HEK293 (cell line): Measurements from ENCODE around the gene MED15.

Source experiments
- CTCF ChIA-PET: fragments of 350-600 bp; formaldehyde crosslinking; extraction: SDS; loops from one replicate; lab custom pipeline; 2021; ENCODE audit warnings: antibody characterized with exemption; lab: Yijun Ruan, JAX
- POLR2A ChIA-PET: fragments of 300-600 bp; formaldehyde crosslinking; extraction: SDS; loops from one replicate; lab custom pipeline; 2020; ENCODE audit warnings: antibody characterized with exemption, inconsistent platforms; lab: Yijun Ruan, JAX
- H3K27ac ChIP-seq: fragments of 200-500 bp; sonication (Bioruptor generic); 2 replicates; pipeline ENCODE4 v1.5.1; 2014; ENCODE audit warnings: low read depth, low read length, control low read depth, inconsistent platforms; ENCODE audit errors: extremely low read depth
- H3K36me3 ChIP-seq, 2 experiments: fragments of 200-500 bp in 1 of 2; sonication (Bioruptor generic) in 1 of 2; 1 replicate in 1 of 2; 2 replicates in 1 of 2; pipeline ENCODE4 v1.5.1; 2014 to 2017; ENCODE audit warnings: inconsistent platforms in 2 of 2, low read length in 2 of 2; ENCODE audit not compliant: control insufficient read depth in 2 of 2, insufficient read depth in 1 of 2
- H3K4me1 ChIP-seq: fragments of 200-500 bp; sonication (Bioruptor generic); 2 replicates; pipeline ENCODE4 v1.5.1; 2014; ENCODE audit warnings: mild to moderate bottlenecking, low read length, inconsistent platforms; ENCODE audit not compliant: control insufficient read depth, insufficient read depth
- H3K4me3 ChIP-seq: 2 replicates; pipeline ENCODE4 v1.5.1; 2011; ENCODE audit warnings: low read depth, mild to moderate bottlenecking, control low read depth, low read length, moderate library complexity
- H3K9me3 ChIP-seq: fragments of 200-500 bp; sonication (Bioruptor generic); 2 replicates; pipeline ENCODE4 v1.5.1; 2014; ENCODE audit warnings: low read depth, low read length, inconsistent platforms; ENCODE audit not compliant: control insufficient read depth, insufficient read depth
- AEBP2 ChIP-seq: fragments of 450-650 bp; formaldehyde crosslinking; IDR thresholded peaks from 2 replicates; pipeline ENCODE4 v1.5.1; 2016; ENCODE audit warnings: missing biosample characterization, missing genetic modification characterization, borderline replicate concordance
- GLI2 ChIP-seq: fragments of 450-650 bp; formaldehyde crosslinking; IDR thresholded peaks from 2 replicates; pipeline ENCODE4; 2017; ENCODE audit warnings: missing biosample characterization, missing genetic modification characterization, low read depth, borderline replicate concordance
- KLF1 ChIP-seq: fragments of 450-650 bp; formaldehyde crosslinking; IDR thresholded peaks from 2 replicates; pipeline ENCODE4 v1.5.1; 2016; ENCODE audit warnings: missing biosample characterization, missing genetic modification characterization
- ZBTB44 ChIP-seq: fragments of 450-650 bp; IDR thresholded peaks from 2 replicates; pipeline ENCODE4 v1.5.1; 2018; ENCODE audit warnings: missing biosample characterization, mild to moderate bottlenecking, missing genetic modification characterization
- ZBTB49 ChIP-seq: fragments of 450-650 bp; formaldehyde crosslinking; IDR thresholded peaks from 2 replicates; pipeline ENCODE4 v1.5.1; 2016; ENCODE audit warnings: missing biosample characterization, missing genetic modification characterization, low read depth
- ZBTB8A ChIP-seq: fragments of 450-650 bp; formaldehyde crosslinking; IDR thresholded peaks from 2 replicates; pipeline ENCODE4 v1.5.1; 2016; ENCODE audit warnings: missing biosample characterization, missing genetic modification characterization
- ZFP69B ChIP-seq: fragments of 450-650 bp; formaldehyde crosslinking; IDR thresholded peaks from 2 replicates; pipeline ENCODE4 v1.5.1; 2016; ENCODE audit warnings: missing biosample characterization, missing genetic modification characterization
- ZNF24 ChIP-seq: fragments of 450-650 bp; formaldehyde crosslinking; IDR thresholded peaks from 2 replicates; pipeline ENCODE4 v1.5.1; 2016; ENCODE audit warnings: missing biosample characterization, missing genetic modification characterization
- ZNF274 ChIP-seq, 2 experiments: fragments of 200-500 bp in 1 of 2; fragments of 450-650 bp in 1 of 2; sonication (Bioruptor generic) in 1 of 2; formaldehyde crosslinking in 1 of 2; IDR thresholded peaks; 2 replicates each; pipeline versions ENCODE4 v1.5.1 to v1.6.1; 2014 to 2016; ENCODE audit warnings: borderline replicate concordance in 1 of 2, inconsistent platforms in 1 of 2, low read length in 1 of 2, missing biosample characterization in 1 of 2, missing genetic modification characterization in 1 of 2
- ZNF350 ChIP-seq: fragments of 450-650 bp; formaldehyde crosslinking; IDR thresholded peaks from 2 replicates; pipeline ENCODE4 v1.5.0; 2017; ENCODE audit warnings: missing biosample characterization, mild to moderate bottlenecking, missing genetic modification characterization
- ZNF366 ChIP-seq: fragments of 450-650 bp; formaldehyde crosslinking; conservative IDR thresholded peaks from 2 replicates; pipeline ENCODE4 v1.5.1; 2016; ENCODE audit warnings: missing biosample characterization, missing genetic modification characterization
- ZNF37A ChIP-seq: fragments of 450-650 bp; IDR thresholded peaks from 2 replicates; pipeline ENCODE4 v1.5.1; 2018; ENCODE audit warnings: missing biosample characterization, missing genetic modification characterization
- ZNF423 ChIP-seq: fragments of 450-650 bp; formaldehyde crosslinking; IDR thresholded peaks from 2 replicates; pipeline ENCODE4 v1.5.1; 2016; ENCODE audit warnings: missing biosample characterization, missing genetic modification characterization
- ZNF529 ChIP-seq: fragments of 450-650 bp; formaldehyde crosslinking; IDR thresholded peaks from 2 replicates; pipeline ENCODE4 v1.5.1; 2017; ENCODE audit warnings: missing genetic modification characterization, missing biosample characterization; ENCODE audit not compliant: insufficient replicate concordance
- ZNF548 ChIP-seq: fragments of 450-650 bp; formaldehyde crosslinking; IDR thresholded peaks from 2 replicates; pipeline ENCODE4 v1.5.1; 2016; ENCODE audit warnings: missing biosample characterization, missing genetic modification characterization
- ZNF560 ChIP-seq: fragments of 450-650 bp; formaldehyde crosslinking; IDR thresholded peaks from 2 replicates; pipeline ENCODE4 v1.5.1; 2017; ENCODE audit warnings: missing biosample characterization, missing genetic modification characterization, borderline replicate concordance
- ZNF692 ChIP-seq: fragments of 450-650 bp; formaldehyde crosslinking; IDR thresholded peaks from 2 replicates; pipeline ENCODE4 v1.5.1; 2016; ENCODE audit warnings: missing biosample characterization, missing genetic modification characterization
- ZNF704 ChIP-seq: fragments of 450-650 bp; formaldehyde crosslinking; IDR thresholded peaks from 2 replicates; pipeline ENCODE4 v1.5.1; 2016; ENCODE audit warnings: missing biosample characterization, missing genetic modification characterization
- ZNF777 ChIP-seq: fragments of 450-650 bp; formaldehyde crosslinking; IDR thresholded peaks from 2 replicates; pipeline ENCODE4 v1.5.1; 2017; ENCODE audit warnings: missing biosample characterization, missing genetic modification characterization, borderline replicate concordance
- ZXDB ChIP-seq: fragments of 450-650 bp; formaldehyde crosslinking; IDR thresholded peaks from 2 replicates; pipeline ENCODE4 v1.5.1; 2016; ENCODE audit warnings: missing biosample characterization, missing genetic modification characterization

MED15 gene

GRCh38 chr22:20525048-20525447, 17.6 kb downstream of the MED15 start (continued):
- TF ChIP-seq ZBTB49 (tag by site-specific recombination) (no peak), ZNF423 (tag by site-specific recombination) (no peak), ZNF560 (tag by site-specific recombination) (no peak), ZXDB (tag by site-specific recombination) (no peak), ZNF704 (tag by site-specific recombination) (no peak)

GRCh38 chr22:20526305-20526627, 18.9 kb downstream of the MED15 start:
- Histone ChIP-seq H3K27ac (no peak overlapping the region), H3K4me1 (peaks cover 13% of the 10 kb centered on the region), H3K36me3 (peaks cover 0 to 24% of the 10 kb centered on the region in 2 experiments; a peak in 2 of 3 replicates), H3K9me3 (no peaks in the 10 kb centered on the region), H3K4me3 (no peak overlapping the region)
- POLR2A ChIA-PET: interaction anchor here (0.8 to 5.6 kb wide), 3 partner anchors 13 to 22 kb away, joined by 4 to 35 read pairs (median 16); partner anchors contain the start of gene MED15
- TF ChIP-seq AEBP2: no peak
- TF ChIP-seq ZNF548: no peak
- TF ChIP-seq ZNF350 (tag by site-specific recombination): no peak
- TF ChIP-seq ZNF366 (tag by site-specific recombination): 0 out of 2 replicates have a peak, but pooled peaks have one; percentile 17
- no peak for TF ChIP-seq ZNF274 (IDR thresholded peaks at IDR 0.05; ENCODE audit: low read length)
- TF ChIP-seq ZNF274 (tag by site-specific recombination; IDR thresholded peaks at IDR 0.05; ENCODE audit: borderline replicate concordance): no peak
- no peak for TF ChIP-seq GLI2
- CTCF ChIA-PET: interaction anchor here (0.6 to 2.3 kb wide), 4 partner anchors 17 to 70 kb away, joined by 3 to 27 read pairs (median 6); no protein-coding TSS in a partner anchor

GRCh38 chr22:20526628-20527355, 19.4 kb downstream of the MED15 start:
- H3K9me3 ChIP-seq: no peaks in the 10 kb centered on the region
- POLR2A ChIA-PET: interaction anchor here (0.8 to 5.6 kb wide), 3 partner anchors 14 to 22 kb away, joined by 4 to 35 read pairs (median 16); partner anchors contain the start of gene MED15
- CTCF ChIA-PET: interaction anchor here (0.6 to 2.3 kb wide), 5 partner anchors 18 to 1538 kb away, joined by 3 to 27 read pairs (median 4); no protein-coding TSS in a partner anchor
- H3K36me3 ChIP-seq: peaks cover 0 to 27% of the 10 kb centered on the region in 2 experiments; a peak in 2 of 3 replicates
- peaks cover 19% of the 10 kb centered on the region for H3K4me1 ChIP-seq
- no peak overlapping the region for H3K27ac ChIP-seq
- no peak overlapping the region for H3K4me3 ChIP-seq
- TF ChIP-seq ZNF37A (tag by site-specific recombination): no peak
- no peak for TF ChIP-seq KLF1 (tag by site-specific recombination)
- TF ChIP-seq ZNF24 (tag by site-specific recombination): no peak
- no peak for TF ChIP-seq ZFP69B (tag by site-specific recombination)
- TF ChIP-seq ZNF529 (tag by site-specific recombination): no peak
- TF ChIP-seq ZBTB44 (tag by site-specific recombination): no peak
- no peak for TF ChIP-seq ZBTB8A (tag by site-specific recombination)
- TF ChIP-seq ZNF777 (tag by site-specific recombination): no peak
- TF ChIP-seq ZBTB49 (tag by site-specific recombination): no peak
- TF ChIP-seq ZNF548: no peak
- TF ChIP-seq ZNF692 (tag by site-specific recombination): no peak
